ENCODE data around the gene VASP.

DNA sequence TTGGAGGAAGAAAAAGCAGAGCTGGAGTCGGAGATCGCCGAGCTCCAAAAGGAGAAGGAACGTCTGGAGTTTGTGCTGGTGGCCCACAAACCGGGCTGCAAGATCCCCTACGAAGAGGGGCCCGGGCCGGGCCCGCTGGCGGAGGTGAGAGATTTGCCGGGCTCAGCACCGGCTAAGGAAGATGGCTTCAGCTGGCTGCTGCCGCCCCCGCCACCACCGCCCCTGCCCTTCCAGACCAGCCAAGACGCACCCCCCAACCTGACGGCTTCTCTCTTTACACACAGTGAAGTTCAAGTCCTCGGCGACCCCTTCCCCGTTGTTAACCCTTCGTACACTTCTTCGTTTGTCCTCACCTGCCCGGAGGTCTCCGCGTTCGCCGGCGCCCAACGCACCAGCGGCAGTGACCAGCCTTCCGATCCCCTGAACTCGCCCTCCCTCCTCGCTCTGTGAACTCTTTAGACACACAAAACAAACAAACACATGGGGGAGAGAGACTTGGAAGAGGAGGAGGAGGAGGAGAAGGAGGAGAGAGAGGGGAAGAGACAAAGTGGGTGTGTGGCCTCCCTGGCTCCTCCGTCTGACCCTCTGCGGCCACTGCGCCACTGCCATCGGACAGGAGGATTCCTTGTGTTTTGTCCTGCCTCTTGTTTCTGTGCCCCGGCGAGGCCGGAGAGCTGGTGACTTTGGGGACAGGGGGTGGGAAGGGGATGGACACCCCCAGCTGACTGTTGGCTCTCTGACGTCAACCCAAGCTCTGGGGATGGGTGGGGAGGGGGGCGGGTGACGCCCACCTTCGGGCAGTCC lies 34.5 kb upstream of the VASP start:
- no peak for TF ChIP-seq CTCF (conservative IDR thresholded peaks at IDR 0.05 in 1 of 2, IDR thresholded peaks at IDR 0.05 in 1 of 2; ENCODE audit: low read depth in 1 of 2, low read length in 2 of 2)
- TF ChIP-seq EZH2 (IDR thresholded peaks at IDR 0.05; ENCODE audit: low read length, missing control alignments): no peak

All from fibroblast of lung (primary cell).